Muscle layer of colon (tissue), 2 donors: ENCODE results near the gene CD164L2.
A peak's percentile ranks its signal among the peaks of the same experiment; 100 is the strongest.
"Not testable (repeated sequence)": the region's sequence is repeated elsewhere in the genome, so short reads cannot be mapped to it uniquely, and the experiment has no call there.

Experiments
- H3K27ac ChIP-seq: one replicate; pipeline ENCODE4 v1.7.0; 2013; ENCODE audit warnings: low read depth, mild to moderate bottlenecking, low read length, moderate library complexity
- H3K27me3 ChIP-seq, 2 donors: one replicate each; pipeline ENCODE4 v1.7.0; 2013; ENCODE audit warnings: low read length in 2 of 2, mild to moderate bottlenecking in 2 of 2; ENCODE audit not compliant: insufficient read depth in 2 of 2, control insufficient read depth in 1 of 2
- H3K36me3 ChIP-seq: one replicate; pipeline ENCODE4 v1.7.0; 2013; ENCODE audit warnings: mild to moderate bottlenecking, low read length; ENCODE audit not compliant: insufficient read depth
- H3K4me1 ChIP-seq: one replicate; pipeline ENCODE4 v1.7.0; 2013; ENCODE audit warnings: mild to moderate bottlenecking, low read length; ENCODE audit not compliant: insufficient read depth
- H3K4me3 ChIP-seq, 2 donors: one replicate each; pipeline ENCODE4 v1.7.0; 2013; ENCODE audit warnings: low read length in 2 of 2, low read depth in 1 of 2, mild to moderate bottlenecking in 1 of 2, moderate library complexity in 1 of 2
- H3K9ac ChIP-seq: one replicate; pipeline ENCODE4 v1.7.0; 2013; ENCODE audit warnings: low read length
- H3K9me3 ChIP-seq: one replicate; pipeline ENCODE4 v1.7.0; 2013; ENCODE audit warnings: mild to moderate bottlenecking, low read length
- donor health status: abdominal sarcoma.
- donor health status: Adenocarcinoma of cecum.

Gene CD164L2

GRCh38 chr1:27383039-27383605, at the start of gene CD164L2:
Gene CD164L2 (minus strand): TSS chr1:27383333. CDS start chr1:27383239, 94 bp downstream.
- Histone ChIP-seq H3K9me3 (no peaks in the 10 kb centered on the region), H3K27me3 (peaks cover 0 to 16% of the 10 kb centered on the region in 2 donors), H3K4me1 (no peaks in the 10 kb centered on the region), H3K36me3 (no peaks in the 10 kb centered on the region), H3K4me3 (no peak within 1 kb of the TSS), H3K27ac (no peak within 1 kb of the TSS), H3K9ac (no peak within 1 kb of the TSS)

DNA sequence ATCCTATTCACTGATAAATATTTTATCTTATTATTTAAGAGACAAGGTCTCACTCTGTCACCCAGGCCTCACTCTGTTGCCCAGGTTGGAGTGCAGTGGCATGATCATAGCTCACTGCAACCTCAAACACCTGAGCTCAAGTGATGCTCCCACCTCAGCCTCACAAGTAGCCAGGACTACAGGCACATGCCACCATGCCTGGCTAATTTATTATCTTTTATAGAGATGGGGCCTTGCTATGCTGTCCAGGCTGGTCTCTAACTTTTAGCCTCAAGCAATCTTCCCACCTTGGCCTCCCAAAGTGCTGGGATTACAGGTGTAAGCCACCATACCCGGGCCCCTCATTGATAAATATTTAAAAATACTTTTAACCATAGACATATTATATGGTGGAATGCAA, 49.6 kb upstream of the CD164L2 start:
- not testable (repeated sequence) for H3K36me3 ChIP-seq, H3K9ac ChIP-seq, H3K4me3 ChIP-seq, H3K27ac ChIP-seq, H3K9me3 ChIP-seq, H3K27me3 ChIP-seq
- peaks cover 73% of the 10 kb centered on the region for H3K4me1 ChIP-seq

- H3K4me1 ChIP-seq: peaks cover 65% of the 10 kb centered on the region
- no peak overlapping the region for H3K9ac ChIP-seq
- peaks cover 15% of the 10 kb centered on the region for H3K36me3 ChIP-seq
- H3K4me3 ChIP-seq: no peak overlapping the region
- no peaks in the 10 kb centered on the region for H3K9me3 ChIP-seq
- H3K27me3 ChIP-seq: no peaks in the 10 kb centered on the region
- peak overlapping the region; percentile 36 for H3K27ac ChIP-seq
Observed at GRCh38 chr1:27431601-27431940, 48.4 kb upstream of the CD164L2 start.

DNA sequence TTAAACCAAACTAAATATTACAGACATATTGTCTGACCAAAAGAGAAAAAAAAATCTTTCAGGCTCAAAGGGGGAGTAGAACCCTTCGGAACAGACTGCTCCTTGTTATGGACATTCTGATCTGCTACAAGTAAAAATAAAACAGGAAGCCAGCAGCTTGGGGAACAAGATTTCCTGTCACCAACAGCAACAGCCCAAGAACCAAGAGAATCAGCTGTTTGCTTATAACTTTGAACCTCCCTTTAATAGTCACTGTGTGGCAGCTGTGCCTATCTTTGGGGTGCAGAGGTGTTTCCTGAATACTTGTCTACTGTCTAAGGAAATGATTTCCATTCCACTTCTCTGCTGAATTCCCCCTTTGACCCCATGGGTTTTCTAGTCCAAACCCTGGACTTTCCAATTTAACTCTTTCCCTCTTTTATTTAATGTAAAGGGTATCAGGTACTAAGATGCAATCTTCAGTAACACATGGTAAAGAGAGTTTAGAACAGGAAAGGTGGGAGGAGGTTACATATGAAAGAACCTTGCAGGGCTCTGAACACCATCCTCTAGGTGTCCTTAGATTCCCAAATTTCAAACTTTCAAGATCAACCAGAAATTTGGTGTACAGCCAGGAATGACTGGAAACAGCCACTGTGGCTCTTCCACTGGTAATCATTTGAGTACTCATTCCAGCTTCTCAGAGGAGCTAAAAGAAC, 47.9 kb upstream of the CD164L2 start:
- peaks cover 15% of the 10 kb centered on the region for H3K36me3 ChIP-seq
- peaks cover 60% of the 10 kb centered on the region for H3K4me1 ChIP-seq
- H3K9ac ChIP-seq: no peak overlapping the region
- no peaks in the 10 kb centered on the region for H3K27me3 ChIP-seq
- H3K4me3 ChIP-seq: no peak overlapping the region
- no peaks in the 10 kb centered on the region for H3K9me3 ChIP-seq
- peak overlapping the region; percentile 36 for H3K27ac ChIP-seq

- Histone ChIP-seq H3K4me3 (peak overlapping the region in 1 of 2 donors; percentile 6), H3K4me1 (peaks cover 45% of the 10 kb centered on the region), H3K36me3 (peaks cover 15% of the 10 kb centered on the region), H3K27me3 (no peaks in the 10 kb centered on the region), H3K27ac (peak overlapping the region; percentile 70), H3K9me3 (no peaks in the 10 kb centered on the region), H3K9ac (no peak overlapping the region)
Observed at GRCh38 chr1:27429029-27429425, 45.9 kb upstream of the CD164L2 start.

DNA sequence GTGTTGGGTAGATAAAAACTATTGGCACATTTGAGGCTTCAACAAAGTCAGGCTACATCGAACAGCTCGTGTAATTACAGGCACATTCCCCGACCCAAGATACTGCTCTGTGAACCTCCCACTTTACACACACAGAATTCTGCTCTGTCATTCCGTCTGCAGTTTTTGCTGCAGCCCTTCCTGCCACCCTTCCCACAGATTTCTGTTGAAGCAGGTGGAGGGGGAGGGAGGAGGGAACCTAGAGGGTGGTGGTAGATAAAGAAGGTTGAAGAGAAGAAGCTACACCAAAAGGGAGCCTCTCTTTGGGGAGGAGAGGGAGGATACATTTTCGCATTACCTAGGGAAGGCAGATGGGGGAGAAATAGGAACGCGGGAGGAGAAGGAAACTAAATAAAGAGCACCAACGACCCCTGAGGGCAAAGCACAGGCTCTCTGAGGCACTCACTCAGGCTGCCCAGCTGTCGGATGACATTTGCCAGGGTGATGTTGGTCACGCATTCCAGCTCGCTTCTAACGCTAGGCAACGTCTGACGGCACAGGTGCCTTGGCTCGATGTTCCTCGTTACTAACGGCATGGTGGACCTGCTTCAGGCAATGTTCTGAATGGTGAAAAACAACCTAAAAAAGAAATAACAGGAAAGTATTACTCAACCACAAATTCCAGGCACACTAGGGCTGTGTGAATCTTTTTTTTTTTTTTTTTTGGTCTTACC, 45.3 kb upstream of the CD164L2 start:
- peaks cover 40% of the 10 kb centered on the region for H3K4me1 ChIP-seq
- peak overlapping the region; percentile 14 for H3K9ac ChIP-seq
- H3K27ac ChIP-seq: peak overlapping the region; percentile 70
- H3K9me3 ChIP-seq: no peaks in the 10 kb centered on the region
- no peaks in the 10 kb centered on the region for H3K27me3 ChIP-seq
- peaks cover 15% of the 10 kb centered on the region for H3K36me3 ChIP-seq
- H3K4me3 ChIP-seq: peak overlapping the region in 1 of 2 donors; percentile 6

- H3K4me1 ChIP-seq: peaks cover 36% of the 10 kb centered on the region
Observed at GRCh38 chr1:27427816-27428315, 44.7 kb upstream of the CD164L2 start.

GRCh38 chr1:27427329-27427728, 44.2 kb upstream of the CD164L2 start:
- H3K4me1 ChIP-seq: peaks cover 36% of the 10 kb centered on the region
- H3K9ac ChIP-seq: no peak overlapping the region
- no peak overlapping the region for H3K4me3 ChIP-seq

More at GRCh38 chr1:27427816-27428315, 44.7 kb upstream of the CD164L2 start:
- Histone ChIP-seq H3K9ac (peak overlapping the region; percentile 14), H3K4me3 (no peak overlapping the region), H3K27me3 (no peaks in the 10 kb centered on the region), H3K27ac (peak overlapping the region; percentile 70), H3K9me3 (no peaks in the 10 kb centered on the region), H3K36me3 (peaks cover 15% of the 10 kb centered on the region)

GRCh38 chr1:27423709-27424108, 40.6 kb upstream of the CD164L2 start:
- H3K4me1 ChIP-seq: peaks cover 24% of the 10 kb centered on the region
- no peak overlapping the region for H3K9ac ChIP-seq
- no peaks in the 10 kb centered on the region for H3K27me3 ChIP-seq
- no peak overlapping the region for H3K27ac ChIP-seq
- peaks cover 15% of the 10 kb centered on the region for H3K36me3 ChIP-seq
- H3K4me3 ChIP-seq: no peak overlapping the region
- no peaks in the 10 kb centered on the region for H3K9me3 ChIP-seq

More at GRCh38 chr1:27427329-27427728, 44.2 kb upstream of the CD164L2 start:
- Histone ChIP-seq H3K27ac (peak overlapping the region; percentile 1), H3K9me3 (no peaks in the 10 kb centered on the region), H3K27me3 (no peaks in the 10 kb centered on the region), H3K36me3 (peaks cover 15% of the 10 kb centered on the region)

DNA sequence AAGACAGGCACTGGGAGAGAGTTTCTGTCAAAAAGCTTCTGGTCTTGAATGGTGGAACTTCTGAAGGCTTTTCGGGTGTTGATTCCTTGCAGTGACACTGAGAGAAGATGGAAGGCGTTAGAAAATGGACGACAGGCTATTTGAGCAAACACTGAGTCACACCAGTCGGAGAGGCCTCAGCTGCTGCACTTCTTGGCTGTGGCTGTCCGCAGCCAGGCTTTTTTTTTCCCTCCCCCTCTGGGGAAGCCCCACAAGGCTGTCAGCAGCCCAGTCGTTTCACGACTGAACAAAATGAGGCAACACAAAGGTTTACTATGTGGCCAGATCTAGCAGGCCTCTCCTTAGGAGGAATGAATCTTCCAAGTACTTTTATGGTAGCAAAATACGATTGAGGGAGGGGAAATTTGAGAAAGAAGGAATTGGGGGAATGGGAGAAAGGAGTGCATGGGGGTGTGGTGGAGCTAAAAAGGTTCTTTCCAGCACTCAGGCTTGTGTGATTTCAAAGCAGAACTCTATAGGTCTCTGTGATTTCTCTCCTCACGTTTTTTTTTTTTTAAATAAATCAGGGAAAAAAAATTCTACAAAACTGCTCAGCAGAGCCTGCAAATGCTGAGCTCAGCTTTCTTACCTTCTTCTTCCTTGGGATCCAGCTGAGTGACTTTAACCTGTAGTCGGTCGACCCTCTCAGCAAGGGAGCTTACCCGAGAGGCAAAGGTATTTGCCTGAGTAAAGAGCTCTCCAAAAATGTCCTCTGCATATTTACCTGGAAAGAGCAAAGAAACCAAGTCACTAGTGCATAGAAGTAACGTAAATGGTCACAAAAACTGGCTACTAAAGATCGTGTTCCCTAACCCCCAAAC, 35.4 kb upstream of the CD164L2 start:
- Histone ChIP-seq H3K4me3 (no peak overlapping the region), H3K27ac (peak overlapping the region; percentile 77), H3K9ac (peak overlapping the region; percentile 42), H3K36me3 (peaks cover 40% of the 10 kb centered on the region), H3K9me3 (no peaks in the 10 kb centered on the region), H3K27me3 (no peaks in the 10 kb centered on the region), H3K4me1 (peaks cover 38% of the 10 kb centered on the region)

- peak overlapping the region; percentile 77 for H3K27ac ChIP-seq
- H3K27me3 ChIP-seq: no peaks in the 10 kb centered on the region
- peak overlapping the region; percentile 42 for H3K9ac ChIP-seq
- H3K9me3 ChIP-seq: no peaks in the 10 kb centered on the region
- no peak overlapping the region for H3K4me3 ChIP-seq
- H3K36me3 ChIP-seq: peaks cover 48% of the 10 kb centered on the region
- peaks cover 38% of the 10 kb centered on the region for H3K4me1 ChIP-seq
Observed at GRCh38 chr1:27417713-27418112, 34.6 kb upstream of the CD164L2 start.
